B cell (primary cell): Measurements from ENCODE around the gene AFG3L2. TPM values are rescaled to one million over a fixed set of nuclear protein-coding genes. Genes with fewer than 3 reads are reported as not detected.

Experiments
- ATAC-seq: fragments of 200-7000 bp; cut with Tn5 transposase; one replicate; pipeline ENCODE4 v1.10.0; 2021; ENCODE audit warnings: low read depth, mild to moderate bottlenecking, moderate number of reproducible peaks, moderate library complexity
- CTCF ChIA-PET: fragments of 350-600 bp; sonication (Branson Sonifier 250); formaldehyde crosslinking; loops from one replicate; lab custom pipeline; 2021; ENCODE audit warnings: antibody characterized with exemption, inconsistent platforms; lab: Charles Lee
- POLR2A ChIA-PET: fragments of 350-600 bp; sonication (Branson Sonifier 250); formaldehyde crosslinking; loops from one replicate; lab custom pipeline; 2021; ENCODE audit warnings: antibody characterized with exemption; lab: Charles Lee
- DNase-seq: peaks from one replicate; pipeline ENCODE4 v3.0.0; 2013
- H2AFZ ChIP-seq: 2 replicates; pipeline ENCODE4 v1.6.1; 2012; ENCODE audit warnings: mild to moderate bottlenecking, low read depth, low read length; ENCODE audit not compliant: insufficient read depth, poor library complexity, severe bottlenecking
- H3K27ac ChIP-seq, 2 donors: 1 replicate in 1 of 2; 2 replicates in 1 of 2; pipeline ENCODE4 v1.5.1; 2012 to 2013; ENCODE audit warnings: low read length in 2 of 2, mild to moderate bottlenecking in 2 of 2, moderate library complexity in 1 of 2
- H3K27me3 ChIP-seq, 4 experiments: fragments of 200-600 bp in 1 of 4; sonication (generic) in 1 of 4; replicated peaks in 1 of 4; 1 replicate in 2 of 4; 2 replicates in 2 of 4; pipeline versions ENCODE4 v1.6.1 to v1.7.0; 2013 to 2016; ENCODE audit warnings: low read length in 3 of 4, mild to moderate bottlenecking in 2 of 4, mixed read lengths in 1 of 4, moderate library complexity in 1 of 4; ENCODE audit not compliant: insufficient read depth in 4 of 4, control insufficient read depth in 3 of 4; ENCODE audit errors: control extremely low read depth in 1 of 4
- H3K36me3 ChIP-seq, 2 experiments: replicated peaks in 1 of 2; 1 replicate in 1 of 2; 2 replicates in 1 of 2; pipeline versions ENCODE4 v1.6.1 to v1.7.1; 2013; ENCODE audit warnings: low read length in 1 of 2; ENCODE audit not compliant: insufficient read depth in 2 of 2, control insufficient read depth in 1 of 2; ENCODE audit errors: control extremely low read depth in 1 of 2, extremely low read depth in 1 of 2
- H3K4me1 ChIP-seq, 2 donors: fragments of 200-600 bp in 1 of 2; sonication (generic) in 1 of 2; 1 replicate in 1 of 2; 2 replicates in 1 of 2; pipeline versions ENCODE4 v1.5.1 to v1.6.1; 2013 to 2017; ENCODE audit warnings: low read length in 2 of 2; ENCODE audit not compliant: control insufficient read depth in 2 of 2, insufficient read depth in 2 of 2
- H3K4me2 ChIP-seq: replicated peaks from 2 replicates; pipeline ENCODE3; 2012; ENCODE audit warnings: mild to moderate bottlenecking, low read depth, low read length; ENCODE audit not compliant: poor library complexity, severe bottlenecking
- H3K4me3 ChIP-seq, 5 experiments: fragments of 200-600 bp in 1 of 5; sonication (generic) in 1 of 5; 1 replicate in 3 of 5; 2 replicates in 2 of 5; pipeline versions ENCODE4 v1.5.1 to v1.7.0; 2011 to 2016; ENCODE audit warnings: low read length in 4 of 5, mild to moderate bottlenecking in 4 of 5, low read depth in 2 of 5, control low read depth in 1 of 5, moderate library complexity in 1 of 5; ENCODE audit not compliant: insufficient read depth in 1 of 5; ENCODE audit errors: control extremely low read depth in 1 of 5, extremely low read depth in 1 of 5
- H3K79me2 ChIP-seq: fragments of 200-600 bp; sonication (generic); one replicate; pipeline ENCODE4 v1.6.0; 2016; ENCODE audit warnings: low read length; ENCODE audit not compliant: control insufficient read depth, insufficient read depth
- H3K9ac ChIP-seq: fragments of 200-600 bp; sonication (generic); 2 replicates; pipeline ENCODE4 v1.6.1; 2017; ENCODE audit warnings: mild to moderate bottlenecking, low read length, moderate library complexity
- H3K9me3 ChIP-seq, 3 donors: one replicate each; pipeline versions ENCODE4 v1.6.1 to v1.7.1; 2013; ENCODE audit warnings: low read length in 2 of 3; ENCODE audit not compliant: control insufficient read depth in 2 of 3, insufficient read depth in 1 of 3; ENCODE audit errors: control extremely low read depth in 1 of 3
- H4K20me1 ChIP-seq: 2 replicates; pipeline ENCODE4 v1.6.0; 2012; ENCODE audit warnings: mild to moderate bottlenecking, low read length; ENCODE audit not compliant: insufficient read depth, control insufficient read depth, poor library complexity, severe bottlenecking
- H3K27ac Mint-ChIP-seq: one replicate; pipeline ENCODE4 v1.8.0; 2021; ENCODE audit warnings: mixed read lengths
- H3K27me3 Mint-ChIP-seq: one replicate; pipeline ENCODE4 v1.8.0; 2021; ENCODE audit warnings: mixed read lengths
- H3K4me1 Mint-ChIP-seq: one replicate; pipeline ENCODE4 v1.8.0; 2021; ENCODE audit warnings: mixed read lengths
- H3K4me3 Mint-ChIP-seq: one replicate; pipeline ENCODE4 v1.8.0; 2021; ENCODE audit warnings: mixed read lengths
- H3K9me3 Mint-ChIP-seq: one replicate; pipeline ENCODE4 v1.8.0; 2022; ENCODE audit warnings: mixed read lengths; ENCODE audit not compliant: insufficient read depth
- EZH2 ChIP-seq: IDR thresholded peaks from 2 replicates; pipeline ENCODE4 v1.6.1; 2012; ENCODE audit warnings: borderline replicate concordance, low read depth, mild to moderate bottlenecking, moderate library complexity, low read length; ENCODE audit not compliant: insufficient read depth, poor library complexity, severe bottlenecking
- WGBS: methylation state at CpG from one replicate; pipeline ENCODE4 v1.1.5; 2013; ENCODE audit warnings: missing lambda C conversion rate; ENCODE audit not compliant: insufficient coverage; 5-methylcytosine and 5-hydroxymethylcytosine counted together
- intact Hi-C: fragments of 100-400 bp; cut with micrococcal nuclease; formaldehyde crosslinking; loops from one replicate; pipeline ENCODE4 v1.10.0; 2022
- polyA plus RNA-seq: library from polyadenylated mRNA; depleted of rRNA; stranded (reverse); fragments of >200 nt; gene quantifications from 2 replicates; pipeline ENCODE4 v1.2.3, GENCODE V29; 2012
- total RNA-seq, 2 donors: library from RNA; stranded (reverse); fragments of 120-200 nt in 1 of 2; gene quantifications; 1 replicate in 1 of 2; 2 replicates in 1 of 2; pipeline versions ENCODE4 v1.2.3 to v1.2.4, GENCODE V29; 2013 to 2022
- TF ChIP-seq, protein P1 (sequence below): fragments of 200-600 bp; IDR thresholded peaks from one replicate; pipeline ENCODE4 v1.8.0; 2022; ENCODE audit warnings: antibody characterized with exemption, mild to moderate bottlenecking

AFG3L2 gene
- total and polyA plus RNA-seq, 2 donors (not counting 1 experiment from before 2014, with no cell fraction given) = 11.9 to 40.7 TPM

DNA sequence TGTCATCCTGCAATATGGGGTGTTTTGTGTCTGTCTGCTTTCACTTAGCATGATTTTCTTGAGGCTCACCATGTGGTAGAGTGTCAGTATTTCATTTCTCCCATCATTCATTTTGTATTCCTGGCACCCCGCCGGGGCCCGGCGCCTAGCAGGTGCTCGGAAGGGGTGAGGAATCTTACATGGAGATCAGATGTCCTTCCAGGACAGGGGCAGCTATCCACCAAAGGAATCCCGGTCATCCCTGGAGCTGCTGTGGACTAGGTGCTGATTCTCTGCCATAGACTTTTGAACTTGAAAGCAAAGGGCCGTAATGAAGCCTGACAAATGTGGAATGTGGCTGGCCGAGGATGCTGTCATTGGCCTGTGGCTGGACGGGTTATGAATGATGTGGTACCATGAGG, 33.1 kb upstream of the AFG3L2 start:
- H3K9ac ChIP-seq = no peak overlapping the region
- no peak overlapping the region for H3K4me2 ChIP-seq
- peaks cover 9 to 18% of the 10 kb centered on the region in 2 donors for H3K4me1 ChIP-seq
- TF ChIP-seq, protein P1, sequence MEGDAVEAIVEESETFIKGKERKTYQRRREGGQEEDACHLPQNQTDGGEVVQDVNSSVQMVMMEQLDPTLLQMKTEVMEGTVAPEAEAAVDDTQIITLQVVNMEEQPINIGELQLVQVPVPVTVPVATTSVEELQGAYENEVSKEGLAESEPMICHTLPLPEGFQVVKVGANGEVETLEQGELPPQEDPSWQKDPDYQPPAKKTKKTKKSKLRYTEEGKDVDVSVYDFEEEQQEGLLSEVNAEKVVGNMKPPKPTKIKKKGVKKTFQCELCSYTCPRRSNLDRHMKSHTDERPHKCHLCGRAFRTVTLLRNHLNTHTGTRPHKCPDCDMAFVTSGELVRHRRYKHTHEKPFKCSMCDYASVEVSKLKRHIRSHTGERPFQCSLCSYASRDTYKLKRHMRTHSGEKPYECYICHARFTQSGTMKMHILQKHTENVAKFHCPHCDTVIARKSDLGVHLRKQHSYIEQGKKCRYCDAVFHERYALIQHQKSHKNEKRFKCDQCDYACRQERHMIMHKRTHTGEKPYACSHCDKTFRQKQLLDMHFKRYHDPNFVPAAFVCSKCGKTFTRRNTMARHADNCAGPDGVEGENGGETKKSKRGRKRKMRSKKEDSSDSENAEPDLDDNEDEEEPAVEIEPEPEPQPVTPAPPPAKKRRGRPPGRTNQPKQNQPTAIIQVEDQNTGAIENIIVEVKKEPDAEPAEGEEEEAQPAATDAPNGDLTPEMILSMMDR = no peak
- no peak for TF ChIP-seq EZH2
- ChIA-PET POLR2A (no interaction called here), CTCF (no interaction called here)
- H3K27me3 ChIP-seq = peaks cover 0 to 11% (median 0%) of the 10 kb centered on the region in 4 experiments
- H2AFZ ChIP-seq = no peak overlapping the region
- Mint-ChIP-seq H3K27ac (no peak overlapping the region), H3K4me3 (no peak overlapping the region), H3K9me3 (no peaks in the 10 kb centered on the region), H3K4me1 (peaks cover 18% of the 10 kb centered on the region), H3K27me3 (peaks cover 3% of the 10 kb centered on the region)
- no peak overlapping the region for H3K4me3 ChIP-seq
- intact Hi-C loops = no loop called here
- no peaks in the 10 kb centered on the region for H4K20me1 ChIP-seq
- H3K79me2 ChIP-seq = no peaks in the 10 kb centered on the region
- H3K27ac ChIP-seq = no peak overlapping the region
- H3K36me3 ChIP-seq = no peaks in the 10 kb centered on the region
- 97% methylated on average over 8 of the region's 9 CpGs for WGBS
- H3K9me3 ChIP-seq = no peaks in the 10 kb centered on the region
- DNase-seq (no peak), ATAC-seq (no peak)

- Histone ChIP-seq H3K4me3 (no peak overlapping the region), H3K36me3 (no peaks in the 10 kb centered on the region), H3K79me2 (no peaks in the 10 kb centered on the region), H3K4me2 (no peak overlapping the region), H4K20me1 (no peaks in the 10 kb centered on the region), H3K4me1 (peaks cover 9 to 18% of the 10 kb centered on the region in 2 donors), H2AFZ (no peak overlapping the region), H3K27ac (no peak overlapping the region), H3K9me3 (no peaks in the 10 kb centered on the region), H3K9ac (no peak overlapping the region), H3K27me3 (peaks cover 0 to 17% (median 0%) of the 10 kb centered on the region in 4 experiments)
- ChIA-PET CTCF (interaction anchor here (0.6 kb wide), 1 partner anchor 476 kb away, joined by 3 read pairs; no protein-coding TSS in a partner anchor), POLR2A (interaction anchor here (0.7 kb wide), 1 partner anchor 375 kb away, joined by 9 read pairs; no protein-coding TSS in a partner anchor)
- Mint-ChIP-seq H3K27me3 (peaks cover 7% of the 10 kb centered on the region), H3K4me3 (no peak overlapping the region), H3K9me3 (no peaks in the 10 kb centered on the region), H3K27ac (peak overlapping the region; percentile 32), H3K4me1 (peaks cover 18% of the 10 kb centered on the region)
- DNase-seq (no peak), ATAC-seq (no peak)
- intact Hi-C loops = loop anchor here (5.0 kb wide), 1 partner anchor 428 kb away; no protein-coding TSS in a partner anchor
- TF ChIP-seq EZH2 = no peak
- TF ChIP-seq, protein P1 = no peak
- 85% methylated on average over 1 of the region's 3 CpGs for WGBS
Observed at GRCh38 chr18:12409469-12409868, 32.4 kb upstream of the AFG3L2 start.
